Activated CD4-positive, alpha-beta T cell treated with anti-CD3 and anti-CD28 coated beads for 48 hours (primary cell): Measurements from ENCODE around the gene HOXC10.

Experiments used
- DNase-seq: peaks from one replicate; pipeline ENCODE4 v3.0.0-alpha.2; 2020

The HOXC10 gene

DNA sequence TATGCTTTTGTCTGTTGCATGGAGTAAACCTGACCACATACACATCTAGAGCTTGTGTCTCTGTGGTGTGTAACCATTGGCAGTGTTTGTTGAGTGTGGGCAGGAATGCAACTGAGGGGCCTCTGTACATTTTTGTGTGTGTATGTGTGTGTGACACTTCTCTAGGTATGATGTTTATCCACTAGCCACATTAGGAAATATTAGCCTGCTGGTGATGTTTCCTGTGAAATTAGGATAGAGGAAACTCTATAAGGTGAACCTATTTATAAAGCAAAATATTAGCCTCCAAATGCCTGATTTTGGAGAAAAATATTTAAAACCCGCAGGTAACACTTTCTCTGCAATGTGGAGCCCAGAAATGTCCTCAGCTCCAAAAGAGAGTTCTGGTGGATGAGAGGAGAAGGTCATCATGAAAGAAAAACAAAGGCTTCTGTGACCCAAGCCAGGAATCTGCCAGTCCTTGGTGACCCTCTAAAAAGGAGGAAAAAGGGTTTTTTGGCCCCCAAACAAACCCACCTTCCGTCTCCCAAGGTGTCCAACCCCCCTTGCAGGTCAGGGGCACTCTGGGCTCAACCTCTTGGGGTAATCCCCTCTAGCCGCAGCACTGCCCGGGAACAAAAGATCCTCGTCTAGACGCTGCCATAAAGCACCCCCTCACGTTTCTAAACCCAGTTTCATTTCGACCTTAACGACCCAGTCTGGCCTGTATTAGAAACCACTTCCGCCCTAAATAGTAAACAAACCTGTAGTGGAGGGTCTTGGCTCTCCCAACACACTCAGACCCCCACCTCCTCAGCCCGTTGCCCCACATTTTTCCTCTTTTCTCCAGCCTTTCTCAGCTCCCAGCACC lies 7.1 kb upstream of the HOXC10 start:
- DNase-seq = no peak

- no peak for DNase-seq
Measured at GRCh38 chr12:53978477-53979356, 6.2 kb upstream of the HOXC10 start.

DNA sequence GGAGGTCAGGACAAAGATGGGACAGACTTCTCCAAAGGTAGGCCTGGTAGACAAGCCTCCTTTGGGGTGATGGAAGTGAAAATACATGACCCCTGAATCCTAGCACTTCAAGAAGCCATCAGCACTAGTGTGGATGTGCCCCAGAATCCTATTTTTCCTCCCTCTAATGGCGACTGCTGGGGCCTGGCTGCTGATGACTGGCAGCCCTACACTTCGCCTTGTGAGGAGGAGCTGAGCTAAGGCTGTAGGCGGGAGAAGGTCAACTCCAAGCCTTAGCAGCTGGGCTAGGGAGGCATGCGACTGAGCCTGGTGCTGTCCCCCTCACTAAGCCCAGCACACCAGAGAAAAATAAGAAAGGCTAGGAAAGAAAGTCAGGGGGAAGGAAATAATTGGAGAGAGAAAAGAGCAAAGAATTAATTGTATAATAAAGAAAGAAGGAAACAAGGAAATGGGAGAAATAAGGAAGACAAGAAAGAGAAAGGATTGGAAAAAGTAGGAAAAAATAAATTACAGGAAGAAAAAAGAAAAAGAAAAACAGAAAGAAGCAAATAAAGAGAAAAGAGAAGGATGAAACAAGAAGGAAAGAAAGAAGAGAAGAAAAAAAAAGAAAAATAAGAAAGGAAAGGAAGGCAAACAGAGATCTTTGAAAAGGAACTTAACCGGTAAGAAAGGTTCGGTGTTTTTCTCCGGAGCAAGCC lies 4.7 kb upstream of the HOXC10 start:
- no peak for DNase-seq

DNA sequence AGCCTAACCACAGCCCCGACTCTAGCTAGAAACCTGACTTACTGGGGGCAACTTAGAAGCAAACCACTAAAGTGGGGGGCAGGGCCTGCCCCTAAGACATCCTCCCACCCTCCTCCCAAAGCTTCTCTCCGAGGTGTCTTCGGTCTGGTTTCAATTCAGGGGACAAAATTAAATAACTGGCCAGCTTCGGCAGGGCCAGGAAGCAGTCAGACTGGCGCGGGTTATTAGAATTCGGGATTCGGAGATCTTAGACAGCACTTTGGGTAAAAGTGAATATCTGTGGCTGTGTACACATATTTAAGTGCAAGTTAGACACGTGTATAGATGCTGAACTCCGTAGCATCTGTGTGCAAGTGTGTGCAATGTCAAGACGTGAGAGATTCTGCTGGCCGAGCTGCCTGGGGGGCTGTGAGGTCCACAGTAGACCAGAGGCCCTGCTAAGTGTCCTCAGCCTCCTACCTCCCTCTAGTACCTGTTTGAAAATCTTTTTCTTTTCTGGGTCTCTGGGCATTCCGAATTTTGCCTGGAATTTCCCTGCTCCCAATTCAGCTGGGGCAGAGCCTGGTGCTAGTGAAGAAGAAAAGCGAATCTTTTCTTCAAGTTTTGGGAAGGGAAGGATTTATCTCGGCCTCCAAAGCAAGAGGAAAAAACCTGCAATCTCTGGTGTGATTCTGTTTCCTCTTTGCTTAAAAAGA lies 4.0 kb upstream of the HOXC10 start:
- no peak for DNase-seq

DNA sequence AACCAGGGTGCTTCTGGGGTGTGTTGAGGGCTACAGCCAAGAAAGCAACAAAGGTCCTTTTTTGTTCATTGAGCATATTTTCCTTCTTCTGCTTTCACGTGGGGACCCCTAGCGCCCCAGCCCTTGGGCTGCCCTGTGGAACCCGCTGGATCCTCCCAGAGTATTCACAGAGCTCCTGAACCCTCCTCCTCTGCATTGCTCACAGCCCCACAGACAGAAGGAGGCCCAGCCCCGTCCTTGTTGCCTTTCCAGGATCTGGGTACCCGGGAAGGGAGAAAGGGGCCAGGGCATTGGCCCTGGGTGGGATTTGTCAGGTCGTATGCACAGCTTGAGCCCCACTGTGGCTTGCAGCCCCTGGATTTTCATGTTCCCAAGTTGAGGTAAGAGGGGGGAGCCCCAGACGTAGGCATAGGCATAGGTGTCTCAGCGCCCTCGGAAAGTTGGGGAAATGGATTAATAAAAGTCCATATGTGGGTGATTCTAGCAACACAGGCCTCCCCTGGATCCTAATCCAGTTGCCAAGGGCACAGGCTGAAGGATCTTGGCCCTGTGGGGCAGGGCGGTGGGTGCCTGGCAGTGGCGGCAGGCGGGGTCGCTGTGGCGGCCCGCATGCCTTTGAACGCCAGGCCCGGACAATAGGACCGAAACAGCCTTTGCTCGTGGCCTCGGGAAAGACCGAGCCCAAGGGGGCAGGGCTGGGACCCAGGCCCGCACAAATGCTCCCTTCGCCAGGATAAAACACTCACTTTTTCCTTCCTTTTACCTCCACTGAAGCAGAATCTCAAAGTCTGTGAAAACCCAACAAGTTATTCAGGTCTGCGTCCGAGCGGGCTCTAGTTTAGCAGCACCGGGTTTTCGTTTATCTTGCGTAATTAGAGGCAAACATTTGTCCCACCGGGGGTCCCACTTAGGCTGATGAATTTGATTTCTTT lies 3.0 kb upstream of the HOXC10 start:
- no peak for DNase-seq

DNA sequence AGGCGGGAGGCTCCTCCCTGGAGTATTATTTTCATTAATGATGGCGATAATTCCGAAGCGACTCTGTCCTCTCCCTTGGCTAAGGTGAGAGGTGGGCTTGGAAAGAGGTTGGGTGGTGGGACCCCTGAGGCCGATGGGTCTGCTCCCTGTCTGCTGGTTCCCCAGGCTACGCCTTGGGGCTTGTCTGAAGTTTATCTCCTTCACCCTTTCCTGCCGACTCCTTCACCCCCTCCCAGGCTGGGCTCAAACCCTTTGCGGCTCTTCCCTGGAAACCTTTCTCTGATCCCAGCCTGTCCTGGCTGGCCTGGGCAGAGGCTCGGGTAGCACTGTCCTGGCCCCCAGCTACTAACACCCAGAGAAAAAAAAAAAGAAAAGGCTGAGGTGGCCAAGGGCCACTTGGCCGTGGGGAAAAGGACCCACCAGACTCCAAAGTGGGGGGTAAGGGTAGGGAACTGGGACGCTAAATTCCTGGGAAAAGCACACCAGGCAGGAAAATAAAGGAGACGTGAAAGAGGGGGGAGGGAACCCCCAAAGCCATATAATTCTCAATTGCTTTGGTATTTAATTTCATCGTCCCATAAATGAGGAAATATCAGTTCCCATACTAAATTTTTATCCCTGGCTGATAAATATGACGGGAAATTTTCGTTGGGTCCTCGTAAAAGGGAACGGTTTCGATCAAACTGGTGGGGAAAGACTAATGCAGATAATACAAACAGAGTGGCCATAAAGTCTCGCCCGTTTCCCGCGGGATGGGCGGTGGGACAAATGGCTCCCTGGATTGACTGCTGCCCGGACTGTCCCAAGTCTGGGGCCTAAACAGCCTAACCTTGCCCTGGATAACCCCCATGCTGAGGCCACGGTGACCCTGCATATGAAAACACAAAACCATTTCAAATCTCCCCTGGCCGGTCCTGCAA lies 2.0 kb upstream of the HOXC10 start:
- no peak for DNase-seq

DNA sequence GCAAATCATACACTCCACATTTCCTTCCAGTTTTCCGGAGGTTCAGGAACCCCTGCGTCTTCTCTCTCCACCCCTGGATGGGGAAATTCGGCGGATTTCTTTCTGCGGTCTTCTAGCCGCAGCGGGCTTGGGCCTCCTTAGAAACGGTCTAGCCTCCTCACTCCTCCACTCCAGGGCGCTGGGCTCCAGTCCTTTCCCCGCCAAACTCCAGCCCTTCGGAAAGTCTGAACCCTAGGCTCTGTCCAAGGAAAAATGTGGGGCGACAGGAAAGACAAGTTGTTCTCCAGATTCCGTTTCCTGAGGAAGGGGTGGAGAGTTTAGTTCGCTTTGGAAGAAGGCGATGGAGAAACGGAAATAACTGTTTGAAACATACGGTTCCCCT lies 1.4 kb upstream of the HOXC10 start:
- no peak for DNase-seq

DNA sequence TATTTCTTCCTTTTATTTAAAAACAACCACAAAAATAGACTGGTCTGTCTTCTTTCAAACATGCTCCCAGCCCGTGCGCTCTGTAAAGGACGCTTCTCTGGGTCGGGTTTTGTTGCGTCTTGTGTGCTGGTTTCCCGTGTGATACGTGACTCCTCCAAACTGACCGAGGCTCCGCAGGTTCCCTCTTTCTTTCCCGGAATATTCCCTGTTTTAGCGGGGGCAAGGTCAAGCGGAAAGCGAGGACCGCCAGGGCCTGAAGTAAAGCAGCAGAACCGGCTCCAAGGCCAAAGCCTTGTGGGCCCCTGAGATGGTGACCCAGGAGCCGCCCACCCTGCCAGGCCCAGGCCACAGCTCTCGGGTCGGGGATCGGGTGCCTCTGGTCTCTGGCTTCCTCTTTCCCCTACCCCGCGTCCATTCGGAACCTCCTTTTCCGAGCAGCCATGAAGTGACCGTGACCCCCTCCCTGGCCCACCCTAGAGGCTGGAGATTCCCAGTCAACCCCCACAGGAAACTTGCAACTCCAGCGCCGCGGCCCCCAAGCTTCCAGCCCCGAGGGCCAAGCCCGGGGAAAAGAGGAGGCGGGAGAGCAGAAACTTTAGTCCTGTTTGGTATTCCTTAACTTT lies 885 bp upstream of the HOXC10 start:
- DNase-seq = no peak

DNA sequence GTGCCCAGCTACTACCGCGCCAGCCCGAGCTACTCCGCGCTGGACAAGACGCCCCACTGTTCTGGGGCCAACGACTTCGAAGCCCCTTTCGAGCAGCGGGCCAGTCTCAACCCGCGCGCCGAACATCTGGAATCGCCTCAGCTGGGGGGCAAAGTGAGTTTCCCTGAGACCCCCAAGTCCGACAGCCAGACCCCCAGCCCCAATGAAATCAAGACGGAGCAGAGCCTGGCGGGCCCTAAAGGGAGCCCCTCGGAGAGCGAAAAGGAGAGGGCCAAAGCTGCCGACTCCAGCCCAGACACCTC lies 697 bp downstream of the HOXC10 start:
- no peak for DNase-seq

GRCh38 chr12:53985994-53986685 lies 1.2 kb downstream of the HOXC10 start:
- DNase-seq = no peak

DNA sequence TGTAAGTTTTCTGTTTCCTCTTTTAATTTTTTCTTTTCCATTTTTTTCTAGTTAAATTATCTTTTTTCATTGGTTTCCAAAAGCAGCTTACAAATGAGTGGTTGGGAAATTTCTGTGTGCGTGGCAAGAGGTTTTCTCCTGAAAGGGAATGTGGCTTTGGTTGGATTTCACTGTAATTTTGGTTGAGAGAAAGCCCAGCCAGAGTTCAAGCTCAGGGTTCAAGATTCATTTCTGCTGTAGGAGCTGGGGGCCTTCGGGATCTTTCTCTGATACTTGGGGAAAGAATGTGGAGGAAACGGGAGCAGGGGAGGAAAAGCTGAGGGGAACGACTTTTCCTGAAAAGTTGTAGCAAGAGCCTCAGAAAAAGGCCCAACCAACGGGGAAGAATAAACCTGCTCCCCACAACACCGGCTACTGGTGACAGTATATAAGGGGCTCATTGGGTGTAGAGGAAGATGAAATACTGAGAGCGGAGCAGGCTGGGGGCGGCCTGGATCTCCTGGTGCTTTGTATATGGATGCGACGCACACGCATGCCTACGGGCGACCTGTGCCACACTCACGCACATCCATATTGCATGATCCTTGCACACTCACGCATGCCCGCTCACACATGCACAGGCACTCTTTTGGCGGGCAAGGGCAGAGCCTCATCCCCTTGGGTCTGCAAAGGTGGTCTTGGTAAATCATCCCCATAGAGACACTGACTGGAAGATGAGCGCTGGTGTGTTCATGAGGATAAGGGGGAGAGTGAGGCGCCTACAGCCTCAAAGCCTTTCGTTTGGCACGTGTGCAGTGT lies 1.9 kb downstream of the HOXC10 start:
- DNase-seq = no peak

GRCh38 chr12:53987787-53988230 lies 2.9 kb downstream of the HOXC10 start:
- DNase-seq = no peak

DNA sequence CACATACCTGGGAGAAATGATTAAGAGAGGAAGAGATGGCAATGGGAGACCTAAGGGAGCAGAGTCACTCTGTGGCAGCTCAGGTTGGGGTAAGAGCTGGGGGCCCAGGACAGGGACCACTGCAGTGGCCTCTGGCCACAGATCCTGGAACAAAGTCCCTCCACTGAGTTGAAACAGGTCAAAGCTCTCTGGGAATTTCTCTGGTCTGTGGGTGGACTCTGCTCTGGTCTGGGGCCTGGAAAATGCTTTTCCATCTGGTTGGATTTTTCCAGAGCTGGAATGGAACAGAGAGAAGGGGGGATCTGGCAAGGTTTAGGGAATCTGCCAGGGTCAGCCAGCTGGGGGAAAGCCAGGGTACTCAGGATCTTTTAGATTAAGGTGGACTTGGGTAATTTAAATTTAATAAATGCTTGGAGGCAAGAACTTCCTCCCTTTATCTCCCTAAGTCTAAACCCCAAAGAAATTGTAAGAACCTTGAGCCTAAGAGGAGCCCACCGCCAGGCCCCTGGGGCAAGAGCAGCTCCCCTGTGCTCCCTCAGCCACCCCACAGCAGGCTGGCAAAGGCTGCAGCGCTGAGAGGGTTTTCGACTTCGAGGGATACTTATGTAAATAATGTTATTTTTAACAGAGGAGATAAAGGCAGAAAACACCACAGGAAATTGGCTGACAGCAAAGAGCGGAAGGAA lies 3.7 kb downstream of the HOXC10 start:
- no peak for DNase-seq

- peak; percentile 50 for DNase-seq
Measured at GRCh38 chr12:53989227-53990113, 4.5 kb downstream of the HOXC10 start.

DNA sequence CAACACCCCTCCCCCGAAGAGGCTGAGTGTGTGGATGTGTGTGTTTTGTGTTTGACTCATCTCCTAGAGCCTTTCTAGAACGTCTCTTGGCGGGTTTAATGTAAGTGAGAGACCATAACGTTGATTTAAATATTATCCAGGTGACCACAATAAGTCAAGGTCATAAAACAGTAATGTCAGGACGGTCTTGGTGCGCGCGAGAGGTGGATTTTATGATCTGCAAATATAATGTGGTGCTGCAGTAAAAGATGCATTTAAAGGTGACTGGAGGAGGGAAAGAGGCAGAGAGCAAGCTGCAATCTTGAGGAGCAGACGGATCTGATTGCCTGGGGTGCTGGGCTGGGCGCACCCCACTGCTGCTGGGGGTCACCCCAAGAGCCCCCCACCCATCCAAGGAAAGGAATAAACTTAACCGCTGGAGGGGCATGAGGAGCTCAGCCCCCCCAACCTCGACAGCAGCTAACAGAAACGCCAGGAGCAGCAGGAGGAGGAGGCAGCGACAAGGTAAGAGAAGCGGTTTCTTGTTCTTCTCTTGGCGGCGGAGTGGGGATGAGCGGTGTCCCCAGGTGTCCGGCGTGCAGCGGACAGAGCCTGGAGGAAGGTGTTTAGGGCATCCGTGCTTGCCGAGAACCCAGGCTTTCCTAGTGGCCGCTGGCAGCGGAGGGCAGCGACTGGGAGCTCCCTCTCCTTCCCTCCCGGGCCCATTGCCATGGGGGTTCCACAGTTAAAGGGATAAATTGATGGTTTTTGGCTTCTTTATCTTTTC lies 5.5 kb downstream of the HOXC10 start:
- DNase-seq = no peak

DNA sequence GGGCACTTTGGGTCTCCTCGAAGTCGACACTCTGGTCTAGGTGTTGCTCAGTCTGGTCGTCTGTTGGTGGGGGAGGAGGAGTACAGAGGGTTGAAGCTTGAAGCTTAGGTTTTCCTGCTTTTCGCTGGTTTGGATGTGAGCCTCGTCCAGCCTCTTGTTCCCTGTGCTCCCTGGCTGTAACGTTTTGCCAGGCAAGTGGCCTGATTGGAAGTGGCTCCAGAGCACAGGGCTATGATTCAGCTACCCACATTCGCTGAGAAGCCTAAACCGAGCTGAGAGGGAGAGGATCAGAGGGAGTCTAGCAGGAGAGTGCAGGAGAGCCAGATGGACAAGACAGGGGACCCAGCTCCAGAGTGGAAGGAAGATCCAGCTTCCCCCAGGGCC lies 6.1 kb downstream of the HOXC10 start:
- DNase-seq = no peak
